ENCODE measurements around the gene TES. TPM values are rescaled to one million over a fixed set of nuclear protein-coding genes. Genes with fewer than 3 reads are reported as not detected.

The TES gene
- total RNA-seq, 1 donor from 2014 or later = 19.0 TPM

DNA sequence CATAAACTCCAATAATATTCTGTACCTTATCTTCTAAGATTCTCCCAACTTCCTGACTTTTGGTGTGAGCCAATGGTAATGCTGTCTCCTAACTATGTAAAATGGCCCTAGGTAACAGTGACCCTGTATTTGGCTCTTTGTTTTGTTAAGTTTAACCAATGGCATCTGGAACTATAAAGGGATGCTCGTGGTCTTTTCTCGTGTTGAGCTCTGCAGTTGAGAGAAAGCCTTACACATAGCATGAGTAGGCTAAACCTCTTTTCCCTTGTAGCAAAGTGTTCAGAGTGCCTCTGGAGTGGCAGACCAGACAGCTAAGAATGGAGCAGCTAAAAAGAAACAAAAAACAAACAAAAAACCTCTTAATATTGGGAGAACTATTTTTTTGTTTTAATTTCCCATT is 5.2 kb downstream of the TES start:
- ATAC-seq (ENCODE audit: poor library complexity) = no peak
- DNase-seq = no peak
- intact Hi-C loops (cut with DNase I) = no loop called here

DNA sequence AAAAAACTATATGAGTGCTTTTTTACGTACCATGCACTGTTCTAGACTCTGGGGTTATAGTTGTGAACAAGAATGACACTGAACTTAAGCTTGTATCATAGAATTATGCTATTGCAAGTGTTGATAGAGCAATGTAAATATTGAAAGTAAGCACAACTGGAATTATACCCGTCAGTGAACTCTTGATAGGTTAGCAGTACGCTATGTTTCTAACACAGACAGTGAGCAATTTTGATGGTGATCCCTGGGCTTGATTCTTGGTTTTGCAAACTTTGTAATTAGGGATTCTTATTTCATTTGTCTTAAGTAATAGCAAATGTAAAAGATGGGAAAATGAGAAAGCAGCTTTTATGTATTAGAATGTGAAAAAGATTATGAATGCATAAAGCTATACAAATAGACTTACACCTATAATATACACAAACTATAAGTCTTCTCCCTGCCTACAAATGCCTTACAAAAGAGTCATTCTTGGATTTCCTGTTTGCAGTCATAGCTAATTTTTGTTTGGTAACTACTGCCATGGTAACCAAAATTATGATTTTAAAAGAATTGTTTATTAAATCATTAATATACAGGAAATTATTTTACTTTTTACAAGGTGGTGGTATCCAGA is 6.7 kb downstream of the TES start:
- no peak for ATAC-seq (ENCODE audit: poor library complexity)
- intact Hi-C loops (cut with DNase I) = no loop called here
- DNase-seq = no peak

DNA sequence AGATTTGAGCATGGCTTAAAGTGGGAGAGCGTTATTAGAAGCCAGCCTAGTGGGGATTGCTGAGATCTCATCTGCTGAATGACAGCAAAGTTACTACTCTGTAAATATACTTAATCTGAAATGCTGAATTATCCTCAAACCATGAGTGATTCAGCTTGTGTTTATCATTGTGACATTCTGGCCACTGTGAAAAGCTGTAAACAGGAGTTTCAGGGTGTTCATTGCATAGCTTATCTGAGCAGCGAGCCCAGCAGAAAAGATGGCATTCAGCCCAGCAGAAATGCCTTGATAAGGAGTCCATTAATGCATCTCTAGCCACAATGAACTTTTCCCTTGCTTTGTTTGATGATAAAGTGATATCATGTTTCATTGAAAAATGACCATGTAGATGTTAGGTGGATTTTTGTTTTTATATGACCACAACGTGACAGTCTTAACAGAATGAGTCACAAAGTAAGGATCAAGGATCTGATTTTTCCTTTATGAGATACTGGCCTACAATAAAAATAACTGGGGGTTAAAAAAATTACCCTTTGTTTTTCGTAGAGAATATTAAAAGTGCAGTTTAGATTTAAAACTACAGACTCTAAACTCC is 7.8 kb downstream of the TES start:
- no peak for DNase-seq
- ATAC-seq (ENCODE audit: poor library complexity) = no peak
- intact Hi-C loops (cut with DNase I) = no loop called here

DNA sequence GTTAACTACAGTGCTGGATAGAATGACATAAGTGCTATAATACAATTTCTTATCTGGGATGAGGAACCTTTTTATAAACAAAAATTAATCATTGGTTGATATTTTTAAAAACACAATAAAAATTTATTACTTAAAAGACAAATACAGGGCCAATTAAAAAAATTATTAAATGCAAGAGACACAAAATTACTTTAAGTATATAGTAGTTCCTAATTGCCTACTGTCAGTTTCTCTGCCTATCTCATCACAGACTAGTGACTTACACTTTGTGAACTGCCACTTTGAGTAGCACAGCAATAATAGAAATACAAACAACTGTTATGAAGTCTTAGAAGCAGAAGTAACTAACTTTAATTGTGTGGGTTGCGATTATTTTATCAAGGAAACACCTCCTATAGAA is 8.4 kb downstream of the TES start:
- intact Hi-C loops (cut with DNase I) = no loop called here
- DNase-seq (no peak), ATAC-seq (ENCODE audit: poor library complexity) (no peak)

DNA sequence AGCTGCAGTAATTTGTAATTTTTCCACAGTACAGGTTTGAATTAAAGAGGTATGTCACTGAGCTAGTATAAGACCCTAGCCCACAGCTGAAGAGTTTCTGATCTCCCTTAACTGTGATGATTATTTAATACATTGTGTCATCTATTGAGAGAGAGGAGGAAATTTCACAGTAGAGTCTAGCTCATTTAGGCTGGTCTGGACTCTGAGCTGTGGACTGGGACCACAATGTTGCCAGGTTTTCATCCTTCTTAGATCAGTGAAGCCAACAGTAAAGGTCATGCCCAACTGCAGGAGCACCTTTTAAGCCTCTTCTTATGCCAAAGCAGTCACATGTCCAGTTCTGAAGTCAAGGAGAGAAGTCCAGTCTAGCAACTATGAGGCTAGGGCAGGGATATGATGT is 8.9 kb downstream of the TES start:
- intact Hi-C loops (cut with DNase I) = no loop called here
- ATAC-seq (ENCODE audit: poor library complexity) (no peak), DNase-seq (no peak)

DNA sequence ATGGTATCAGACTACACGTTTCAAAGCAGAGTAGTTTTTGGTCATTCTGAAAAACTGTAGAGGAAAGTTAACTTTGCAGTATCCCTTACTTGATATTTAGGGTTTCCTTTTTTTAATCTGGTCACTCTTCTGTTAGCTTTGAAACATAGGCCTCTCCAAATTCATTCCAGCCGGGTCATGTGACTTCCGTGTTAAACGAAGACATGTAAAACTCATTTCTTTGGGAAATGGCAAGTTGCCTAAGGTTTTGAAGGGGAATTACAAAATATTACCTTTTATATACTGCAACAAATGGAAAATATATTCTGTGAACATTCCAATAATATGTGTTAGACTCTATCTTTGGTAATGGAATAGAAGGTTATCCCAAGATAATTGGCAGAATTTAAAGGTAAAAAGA is 9.5 kb downstream of the TES start:
- DNase-seq = no peak

DNA sequence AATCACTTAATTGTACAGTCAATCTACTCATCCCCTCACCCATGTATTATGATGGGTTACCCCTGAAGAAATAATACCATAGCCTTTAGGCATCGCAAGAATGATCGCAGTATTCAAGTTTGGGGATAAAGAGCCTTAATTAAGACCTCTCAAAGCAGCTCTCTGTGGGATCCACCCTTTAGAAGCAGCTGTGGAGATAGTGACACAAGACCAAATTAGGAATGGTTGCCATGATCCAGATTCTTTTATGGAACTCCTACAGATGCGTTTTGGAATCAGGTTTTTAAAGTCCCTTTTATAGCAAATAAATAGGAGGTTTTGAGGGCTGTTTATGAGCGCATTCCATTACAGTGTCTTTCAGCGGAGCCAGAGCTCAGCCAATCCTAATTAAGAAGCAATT is 12.2 kb downstream of the TES start:
- ATAC-seq (ENCODE audit: poor library complexity) (no peak), DNase-seq (no peak)
- intact Hi-C loops (cut with DNase I) = no loop called here

More for the DNA sequence above, 9.5 kb downstream of the TES start:
- ATAC-seq (ENCODE audit: poor library complexity) = no peak
- intact Hi-C loops (cut with DNase I) = no loop called here

DNA sequence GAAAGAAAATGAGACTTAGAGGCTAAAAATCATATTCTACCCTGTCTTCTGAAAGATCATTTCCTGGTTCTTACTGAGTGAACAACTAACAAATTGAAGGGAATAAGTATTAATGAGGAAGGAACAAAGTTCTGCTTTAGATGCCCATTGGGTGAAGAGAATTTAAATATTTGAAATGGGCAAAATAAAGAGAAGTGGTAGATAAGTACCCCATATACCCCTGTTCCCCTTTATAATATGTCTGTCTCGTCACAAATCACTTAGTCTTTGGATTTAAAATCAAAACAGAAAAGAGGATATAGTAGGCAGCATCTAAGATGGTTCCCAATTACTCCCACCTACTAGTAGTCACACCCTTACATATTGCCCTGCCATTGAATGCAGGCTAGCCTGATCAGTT is 13.2 kb downstream of the TES start:
- intact Hi-C loops (cut with DNase I) = no loop called here
- ATAC-seq (ENCODE audit: poor library complexity) = no peak

DNA sequence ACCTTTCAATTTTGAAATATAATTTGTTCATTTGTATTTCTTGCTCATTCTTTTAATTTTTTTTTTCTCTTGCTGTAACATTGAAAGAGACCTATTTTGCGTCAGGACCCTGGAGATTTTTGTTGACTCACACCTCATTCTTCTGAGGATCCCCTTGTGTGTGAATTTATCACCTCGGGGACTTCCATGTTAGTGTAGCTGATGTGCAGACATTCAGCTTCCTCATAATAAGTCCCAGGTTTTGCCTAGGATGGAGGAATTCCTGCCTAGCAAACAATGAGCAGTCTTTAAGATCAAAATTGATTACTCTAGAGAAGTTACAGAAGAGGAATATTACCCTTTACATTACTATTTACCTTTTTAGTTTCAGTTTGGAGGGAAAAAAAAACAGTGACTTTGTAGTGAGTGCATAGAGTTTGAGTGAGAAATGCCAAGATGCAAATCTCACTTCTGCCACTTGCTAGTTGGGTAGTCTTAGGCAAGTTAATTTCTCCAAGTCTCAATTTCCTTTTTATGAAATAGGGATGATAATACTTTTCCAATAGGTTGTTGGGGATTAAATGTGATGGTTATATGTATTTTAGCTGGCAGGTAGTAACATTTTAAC is 14.3 kb downstream of the TES start:
- ATAC-seq (ENCODE audit: poor library complexity) (no peak), DNase-seq (no peak)
- intact Hi-C loops (cut with DNase I) = no loop called here

More for the DNA sequence above, 13.2 kb downstream of the TES start:
- DNase-seq = no peak

DNA sequence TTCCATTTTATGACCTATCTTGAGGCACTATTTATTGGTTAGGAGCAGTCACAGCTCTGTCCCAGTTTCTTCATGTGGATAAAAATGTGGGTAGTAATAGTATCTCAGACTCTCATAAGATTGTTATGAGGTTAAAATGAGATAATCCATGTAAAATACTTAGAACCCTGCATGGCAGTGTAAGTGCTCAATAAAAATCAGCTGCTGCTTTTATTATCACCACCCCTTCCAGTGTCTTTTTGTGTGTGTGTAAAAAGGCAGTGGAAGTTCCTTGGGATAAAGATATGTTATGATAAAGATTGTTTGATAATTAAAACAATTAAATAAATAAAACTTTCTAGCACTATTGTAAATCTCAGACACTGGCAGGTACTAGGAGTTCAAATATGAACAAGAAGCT is 15.5 kb downstream of the TES start:
- no peak for DNase-seq
- ATAC-seq (ENCODE audit: poor library complexity) = no peak
- intact Hi-C loops (cut with DNase I) = no loop called here

DNA sequence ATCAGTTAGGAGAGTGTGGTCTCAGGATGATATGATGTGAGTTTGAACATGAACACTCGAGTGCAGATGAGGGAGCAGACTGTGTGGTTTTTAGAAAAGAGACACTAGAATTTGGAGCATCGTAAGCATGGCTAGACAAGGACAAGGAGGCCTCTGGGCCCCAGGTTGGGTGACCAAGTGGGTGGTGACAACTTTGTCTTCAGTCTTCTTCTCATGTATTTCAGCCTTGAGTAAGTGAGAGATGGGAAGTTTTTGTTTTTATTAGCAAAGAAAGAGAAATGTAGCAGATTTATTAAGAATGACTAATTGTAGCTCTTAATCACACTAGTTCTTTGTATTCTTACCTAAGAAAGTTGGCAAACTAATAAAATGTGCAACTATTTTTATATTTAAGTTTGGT is 16.3 kb downstream of the TES start:
- intact Hi-C loops (cut with DNase I) = no loop called here
- ATAC-seq (ENCODE audit: poor library complexity) = no peak
- no peak for DNase-seq

DNA sequence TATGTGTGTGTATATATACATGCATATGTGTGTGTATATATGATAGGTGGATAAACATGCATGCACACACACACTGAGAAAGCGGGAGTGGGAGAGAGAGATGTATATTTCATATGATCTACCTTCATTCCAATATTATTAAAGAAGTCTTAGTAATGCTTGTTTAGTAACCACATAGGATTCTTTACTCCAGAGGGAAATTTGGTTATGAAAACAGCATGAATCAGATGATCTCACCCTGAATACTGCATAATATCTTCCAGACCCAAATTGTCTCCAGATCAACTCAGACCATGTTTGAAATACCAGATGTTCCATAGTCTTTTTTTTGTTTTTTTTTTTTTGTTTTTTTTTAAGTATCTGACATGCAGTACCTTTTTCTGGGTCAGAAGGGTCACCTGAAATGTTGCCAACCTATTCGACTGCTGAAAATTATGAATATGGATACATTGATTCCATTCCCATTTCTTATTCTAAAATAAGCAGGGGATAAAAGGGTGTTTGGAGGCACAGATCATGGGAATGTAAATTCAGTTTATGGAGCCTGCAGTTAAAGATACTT is 17.4 kb downstream of the TES start:
- ATAC-seq (ENCODE audit: poor library complexity) (peak; percentile 39), DNase-seq (no peak)
- intact Hi-C loops (cut with DNase I) = no loop called here

DNA sequence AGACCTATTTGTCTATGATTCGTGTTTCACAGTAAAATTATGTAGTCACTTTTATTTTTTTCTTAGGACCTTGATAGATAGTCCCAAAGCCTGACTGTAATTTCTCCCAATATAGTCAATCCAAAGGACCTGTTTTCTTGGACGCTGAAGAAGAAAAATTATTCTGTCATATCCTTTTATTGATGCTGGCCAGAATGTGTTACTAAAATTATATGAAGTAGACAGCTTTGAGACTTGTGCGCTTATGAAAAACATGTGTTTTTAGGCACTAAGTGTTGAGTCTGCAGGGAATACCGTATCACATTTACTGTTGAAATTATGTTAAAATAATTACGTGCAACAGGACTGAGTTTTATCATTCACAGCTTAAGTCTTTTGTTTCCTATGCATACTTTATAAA is 17.9 kb downstream of the TES start:
- no peak for DNase-seq
- peak; percentile 8 for ATAC-seq (ENCODE audit: poor library complexity)
- intact Hi-C loops (cut with DNase I) = no loop called here

DNA sequence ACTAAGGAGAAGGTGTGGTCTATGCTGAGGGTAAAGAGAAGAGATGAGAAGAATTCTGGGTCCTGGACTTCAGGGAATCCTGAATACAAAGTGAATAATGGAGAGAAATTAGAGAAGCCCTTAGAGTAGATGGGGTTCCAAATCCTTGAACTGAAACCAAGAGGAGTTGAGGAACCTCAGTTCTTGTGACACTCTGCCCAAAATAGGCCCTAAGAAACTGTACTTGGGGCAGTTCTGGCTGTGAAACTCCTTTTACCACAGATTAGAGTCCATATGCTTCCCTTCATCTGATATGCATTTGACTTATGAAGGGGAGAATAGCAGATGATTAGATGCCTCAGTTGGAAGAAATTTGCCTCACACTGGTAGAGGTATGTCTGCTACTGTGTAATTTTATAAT is 19.0 kb downstream of the TES start:
- no peak for ATAC-seq (ENCODE audit: poor library complexity)
- intact Hi-C loops (cut with DNase I) = no loop called here
- no peak for DNase-seq

DNA sequence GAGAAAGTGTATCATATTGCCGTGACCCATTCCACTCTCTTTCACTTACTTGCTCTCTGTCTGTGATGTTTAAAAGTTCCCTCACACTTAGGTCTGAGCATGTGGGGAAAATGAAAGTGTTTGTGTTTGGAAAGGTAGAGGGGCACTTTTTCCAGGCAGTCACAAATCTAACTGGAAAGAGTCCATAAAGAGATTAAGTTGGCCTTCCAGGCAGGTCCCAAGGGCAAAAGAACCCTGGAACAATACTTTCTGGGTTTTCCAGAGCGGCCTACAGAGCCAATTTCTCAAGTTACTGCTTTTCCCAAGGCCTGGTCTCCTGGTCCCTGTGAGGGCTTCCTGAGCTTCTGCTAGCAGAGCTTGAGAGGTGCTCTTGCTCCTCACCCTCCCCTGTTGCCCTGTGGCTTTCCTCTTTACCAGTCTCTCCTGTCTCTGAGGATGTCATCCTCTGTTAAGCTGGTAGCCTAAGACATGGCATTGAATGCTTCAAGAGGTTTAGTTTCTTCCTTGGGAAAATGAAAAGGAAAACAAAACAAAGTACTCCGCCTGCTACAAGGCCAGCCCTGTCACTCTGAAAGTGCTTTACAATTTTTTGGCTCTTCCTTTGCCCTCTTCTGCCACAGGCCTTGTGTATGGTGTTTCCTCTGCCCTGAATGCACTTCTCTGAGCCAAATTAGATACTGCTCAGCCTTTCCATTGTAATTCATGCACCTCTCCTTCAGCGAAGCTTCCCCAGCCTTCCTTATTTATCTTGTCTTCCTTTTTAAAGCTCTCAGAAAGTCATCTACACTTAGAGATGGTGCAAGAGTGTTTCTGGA is 20.1 kb downstream of the TES start:
- DNase-seq = no peak
- intact Hi-C loops (cut with DNase I) = no loop called here
- ATAC-seq (ENCODE audit: poor library complexity) = peak; percentile 68

DNA sequence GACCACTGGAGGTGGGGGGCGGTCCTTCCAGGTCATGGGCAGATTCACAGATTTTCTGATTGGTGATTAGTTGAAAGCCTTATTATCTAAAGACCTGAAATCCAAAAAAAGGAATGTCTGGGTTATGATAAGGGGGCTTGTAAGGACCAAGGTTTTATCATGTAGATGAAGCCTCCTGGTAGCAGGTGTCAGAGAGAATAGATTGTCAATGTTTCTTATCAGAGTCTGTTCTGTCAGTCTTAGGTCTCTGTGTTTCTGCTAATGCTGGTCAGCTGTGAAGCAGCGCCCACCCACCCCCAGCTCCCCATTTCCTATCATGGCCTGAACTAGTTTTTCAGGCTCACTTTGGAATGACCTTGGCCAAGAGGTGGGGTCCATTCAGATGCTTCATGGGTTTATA is 21.2 kb downstream of the TES start:
- no peak for ATAC-seq (ENCODE audit: poor library complexity)
- intact Hi-C loops (cut with DNase I) = no loop called here

DNA sequence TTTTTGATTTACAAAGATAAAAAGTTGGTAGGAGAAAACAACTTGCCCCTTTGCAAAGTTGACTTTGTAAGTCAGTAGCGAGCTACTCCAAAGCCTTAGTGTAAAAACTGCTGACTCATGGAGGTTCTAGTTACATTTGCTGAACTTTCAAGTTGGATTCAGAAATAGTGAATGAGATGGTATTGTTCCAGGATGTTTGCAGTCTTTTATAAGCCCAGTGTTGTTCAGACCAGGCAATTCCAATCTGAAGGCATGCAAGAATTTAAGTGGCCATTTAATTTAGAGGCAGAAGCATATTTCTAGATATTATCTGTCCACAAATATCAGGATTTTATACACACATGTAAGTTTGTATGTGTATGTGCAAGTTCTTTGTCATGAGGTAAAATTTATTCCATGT is 21.6 kb downstream of the TES start:
- intact Hi-C loops (cut with DNase I) = no loop called here
- DNase-seq = no peak
- ATAC-seq (ENCODE audit: poor library complexity) = no peak

More for the DNA sequence above, 21.2 kb downstream of the TES start:
- DNase-seq = no peak

DNA sequence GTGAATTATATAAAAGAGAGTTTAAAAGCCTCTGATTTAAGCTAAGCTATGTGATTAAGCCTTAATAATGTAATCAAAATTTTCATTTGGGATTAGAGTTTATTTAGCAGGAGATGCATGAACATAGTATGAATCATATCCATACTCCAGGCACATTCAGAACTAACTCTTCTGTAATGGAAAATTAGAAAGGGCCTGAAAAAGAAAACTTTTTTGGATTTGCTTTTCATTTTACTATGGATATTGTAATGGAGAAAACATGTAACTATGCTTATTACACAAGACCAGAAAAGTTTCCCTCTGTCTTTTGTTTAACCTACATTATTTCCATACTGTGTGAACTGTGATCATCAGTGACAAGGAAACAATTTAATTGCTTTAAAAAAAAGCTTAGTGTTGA is 22.0 kb downstream of the TES start:
- ATAC-seq (ENCODE audit: poor library complexity) = no peak
- intact Hi-C loops (cut with DNase I) = no loop called here

DNA sequence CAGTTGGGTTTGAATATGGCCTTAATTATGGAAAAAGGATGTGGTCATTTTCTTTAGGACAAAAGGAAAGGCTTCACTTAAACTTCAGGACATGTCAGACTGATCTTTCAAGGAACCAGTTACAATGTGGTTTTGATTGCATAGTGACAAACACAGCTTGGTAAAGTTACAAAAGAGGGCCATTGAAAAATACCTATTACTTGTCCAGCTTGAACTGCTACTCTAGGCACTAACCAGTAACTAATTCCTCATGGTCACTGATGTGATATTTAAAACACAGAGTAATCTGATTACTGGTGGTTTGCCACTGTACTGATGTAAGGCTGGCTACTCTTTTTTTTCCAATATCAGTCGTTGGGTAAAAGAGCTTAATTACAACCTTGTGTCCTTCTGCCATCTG is 22.6 kb downstream of the TES start:
- no peak for DNase-seq
- intact Hi-C loops (cut with DNase I) = no loop called here
- no peak for ATAC-seq (ENCODE audit: poor library complexity)

More for the DNA sequence above, 22.0 kb downstream of the TES start:
- DNase-seq = no peak

Measured in Right ventricle myocardium superior (tissue), 1 donor.